DOHH2 (cell line): ENCODE data around the gene TCERG1L.

Experiments used
- EZH2phosphoT487 ChIP-seq: fragments of 200-600 bp; sonication (generic); IDR thresholded peaks from 2 replicates; pipeline ENCODE4 v1.6.1; 2017; ENCODE audit warnings: borderline replicate concordance, mild to moderate bottlenecking, antibody characterized with exemption, low read length, moderate library complexity, mixed read lengths
- TF ChIP-seq, protein P1 (sequence below): fragments of 200-600 bp; sonication (generic); IDR thresholded peaks from one replicate; pipeline ENCODE4 v1.5.1; 2014; ENCODE audit warnings: antibody characterized with exemption, mild to moderate bottlenecking, low read depth, low read length; ENCODE audit not compliant: poor library complexity, severe bottlenecking

- TF ChIP-seq, protein P1, sequence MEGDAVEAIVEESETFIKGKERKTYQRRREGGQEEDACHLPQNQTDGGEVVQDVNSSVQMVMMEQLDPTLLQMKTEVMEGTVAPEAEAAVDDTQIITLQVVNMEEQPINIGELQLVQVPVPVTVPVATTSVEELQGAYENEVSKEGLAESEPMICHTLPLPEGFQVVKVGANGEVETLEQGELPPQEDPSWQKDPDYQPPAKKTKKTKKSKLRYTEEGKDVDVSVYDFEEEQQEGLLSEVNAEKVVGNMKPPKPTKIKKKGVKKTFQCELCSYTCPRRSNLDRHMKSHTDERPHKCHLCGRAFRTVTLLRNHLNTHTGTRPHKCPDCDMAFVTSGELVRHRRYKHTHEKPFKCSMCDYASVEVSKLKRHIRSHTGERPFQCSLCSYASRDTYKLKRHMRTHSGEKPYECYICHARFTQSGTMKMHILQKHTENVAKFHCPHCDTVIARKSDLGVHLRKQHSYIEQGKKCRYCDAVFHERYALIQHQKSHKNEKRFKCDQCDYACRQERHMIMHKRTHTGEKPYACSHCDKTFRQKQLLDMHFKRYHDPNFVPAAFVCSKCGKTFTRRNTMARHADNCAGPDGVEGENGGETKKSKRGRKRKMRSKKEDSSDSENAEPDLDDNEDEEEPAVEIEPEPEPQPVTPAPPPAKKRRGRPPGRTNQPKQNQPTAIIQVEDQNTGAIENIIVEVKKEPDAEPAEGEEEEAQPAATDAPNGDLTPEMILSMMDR: no peak
- TF ChIP-seq EZH2phosphoT487: no peak
Observed at GRCh38 chr10:131174211-131174565, 137.3 kb downstream of the TCERG1L start.
